Panc1 (cell line): Measurements from ENCODE around the gene THAP4. TPM values are rescaled to one million over a fixed set of nuclear protein-coding genes. Genes with fewer than 3 reads are reported as not detected.
"Not testable (repeated sequence)": the region's sequence is repeated elsewhere in the genome, so short reads cannot be mapped to it uniquely, and the experiment has no call there.

Source experiments
- ATAC-seq: fragments of 200-7000 bp; cut with Tn5 transposase; 2 replicates; pipeline ENCODE4 v1.9.1; 2020; ENCODE audit warnings: mild to moderate bottlenecking, moderate library complexity
- BruUV-seq: library from RNA; stranded (reverse); fragments of 400-500 nt; replicated peaks from 2 replicates; lab custom pipeline; 2021; lab: Mats Ljungman, UMichigan
- CTCF ChIA-PET: fragments of 300-600 bp; sonication (Branson Sonifier 250); formaldehyde crosslinking; loops from one replicate; lab custom pipeline; 2022; ENCODE audit warnings: antibody characterized with exemption; lab: Charles Lee
- POLR2A ChIA-PET: fragments of 300-600 bp; sonication (Branson Sonifier 250); formaldehyde crosslinking; loops from one replicate; lab custom pipeline; 2022; ENCODE audit warnings: antibody characterized with exemption; lab: Charles Lee
- DNase-seq: peaks from one replicate; pipeline ENCODE4 v3.0.0-alpha.2; 2010; ENCODE audit warnings: low read depth, low spot score
- H3K27ac ChIP-seq: 2 replicates; pipeline ENCODE4 v1.5.1; 2011; ENCODE audit warnings: mild to moderate bottlenecking, low read length, inconsistent platforms
- H3K27me3 ChIP-seq: fragments of 200-500 bp; sonication (Bioruptor generic); 2 replicates; pipeline ENCODE4 v1.6.0; 2014; ENCODE audit warnings: low read length, inconsistent platforms; ENCODE audit not compliant: control insufficient read depth, insufficient read depth
- H3K36me3 ChIP-seq: fragments of 200-500 bp; sonication (Bioruptor generic); 2 replicates; pipeline ENCODE4 v1.5.1; 2014; ENCODE audit warnings: inconsistent platforms, mild to moderate bottlenecking, low read length, moderate library complexity; ENCODE audit not compliant: control insufficient read depth, insufficient read depth
- H3K4me1 ChIP-seq: 2 replicates; pipeline ENCODE4 v1.5.1; 2011; ENCODE audit warnings: inconsistent platforms, mild to moderate bottlenecking, low read length, moderate library complexity; ENCODE audit not compliant: control insufficient read depth, insufficient read depth
- H3K4me3 ChIP-seq, 2 experiments: 2 replicates each; pipeline ENCODE4 v1.5.1; 2011 to 2012; ENCODE audit warnings: low read depth in 2 of 2, low read length in 2 of 2, mild to moderate bottlenecking in 2 of 2, inconsistent platforms in 1 of 2, moderate library complexity in 1 of 2
- H3K9me3 ChIP-seq: fragments of 200-500 bp; sonication (Bioruptor generic); 2 replicates; pipeline ENCODE4 v1.5.1; 2014; ENCODE audit warnings: low read depth, mild to moderate bottlenecking, inconsistent platforms, low read length, moderate library complexity; ENCODE audit not compliant: control insufficient read depth, insufficient read depth
- POLR2AphosphoS5 ChIP-seq: IDR thresholded peaks from 2 replicates; pipeline ENCODE4 v1.6.1; 2012; ENCODE audit warnings: mild to moderate bottlenecking, low read depth, low read length, moderate library complexity
- SIN3A ChIP-seq: IDR thresholded peaks from 2 replicates; pipeline ENCODE4 v1.6.1; 2012; ENCODE audit warnings: low read depth, mild to moderate bottlenecking, low read length, moderate library complexity, borderline replicate concordance; ENCODE audit not compliant: insufficient read depth
- TCF7L2 ChIP-seq: IDR thresholded peaks from 2 replicates; pipeline ENCODE4 v1.6.1; 2011; ENCODE audit warnings: mild to moderate bottlenecking, low read depth, low read length, inconsistent platforms
- in situ Hi-C: cut with HindIII; loops from 2 replicates; pipeline ENCODE4 v1.10.0; 2016; ENCODE audit warnings: low sequenced_read_pairs, low pct_unique_long_range_greater_than_20kb
- intact Hi-C: fragments of 100-400 bp; cut with micrococcal nuclease; formaldehyde crosslinking; loops from one replicate; pipeline ENCODE4 v1.10.0; 2022; ENCODE audit not compliant: unreplicated experiment
- total RNA-seq: library from RNA; stranded (reverse); gene quantifications from one replicate; pipeline ENCODE4 v1.2.1, GENCODE V29; 2021; ENCODE audit not compliant: unreplicated experiment
- TF ChIP-seq, protein P1 (sequence below): fragments of 450-650 bp; IDR thresholded peaks from 2 replicates; pipeline ENCODE4 v1.5.1; 2017; ENCODE audit warnings: mild to moderate bottlenecking
- TF ChIP-seq, protein P2 (sequence below), 2 experiments: IDR thresholded peaks; 2 replicates each; pipeline ENCODE4 v1.6.1; 2011 to 2012; ENCODE audit warnings: low read depth in 2 of 2, control low read depth in 1 of 2, low read length in 1 of 2, mild to moderate bottlenecking in 1 of 2, moderate library complexity in 1 of 2; ENCODE audit not compliant: insufficient read depth in 1 of 2

Gene THAP4
- total RNA-seq, 1 experiment from 2014 or later = 77.9 TPM

- intact Hi-C loops (no loop called here), in situ Hi-C loops (no loop called here)
- TF ChIP-seq POLR2AphosphoS5 (no peak), TCF7L2 (no peak), SIN3A (no peak)
- TF ChIP-seq, protein P1, sequence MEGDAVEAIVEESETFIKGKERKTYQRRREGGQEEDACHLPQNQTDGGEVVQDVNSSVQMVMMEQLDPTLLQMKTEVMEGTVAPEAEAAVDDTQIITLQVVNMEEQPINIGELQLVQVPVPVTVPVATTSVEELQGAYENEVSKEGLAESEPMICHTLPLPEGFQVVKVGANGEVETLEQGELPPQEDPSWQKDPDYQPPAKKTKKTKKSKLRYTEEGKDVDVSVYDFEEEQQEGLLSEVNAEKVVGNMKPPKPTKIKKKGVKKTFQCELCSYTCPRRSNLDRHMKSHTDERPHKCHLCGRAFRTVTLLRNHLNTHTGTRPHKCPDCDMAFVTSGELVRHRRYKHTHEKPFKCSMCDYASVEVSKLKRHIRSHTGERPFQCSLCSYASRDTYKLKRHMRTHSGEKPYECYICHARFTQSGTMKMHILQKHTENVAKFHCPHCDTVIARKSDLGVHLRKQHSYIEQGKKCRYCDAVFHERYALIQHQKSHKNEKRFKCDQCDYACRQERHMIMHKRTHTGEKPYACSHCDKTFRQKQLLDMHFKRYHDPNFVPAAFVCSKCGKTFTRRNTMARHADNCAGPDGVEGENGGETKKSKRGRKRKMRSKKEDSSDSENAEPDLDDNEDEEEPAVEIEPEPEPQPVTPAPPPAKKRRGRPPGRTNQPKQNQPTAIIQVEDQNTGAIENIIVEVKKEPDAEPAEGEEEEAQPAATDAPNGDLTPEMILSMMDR = no peak
- TF ChIP-seq, protein P2, sequence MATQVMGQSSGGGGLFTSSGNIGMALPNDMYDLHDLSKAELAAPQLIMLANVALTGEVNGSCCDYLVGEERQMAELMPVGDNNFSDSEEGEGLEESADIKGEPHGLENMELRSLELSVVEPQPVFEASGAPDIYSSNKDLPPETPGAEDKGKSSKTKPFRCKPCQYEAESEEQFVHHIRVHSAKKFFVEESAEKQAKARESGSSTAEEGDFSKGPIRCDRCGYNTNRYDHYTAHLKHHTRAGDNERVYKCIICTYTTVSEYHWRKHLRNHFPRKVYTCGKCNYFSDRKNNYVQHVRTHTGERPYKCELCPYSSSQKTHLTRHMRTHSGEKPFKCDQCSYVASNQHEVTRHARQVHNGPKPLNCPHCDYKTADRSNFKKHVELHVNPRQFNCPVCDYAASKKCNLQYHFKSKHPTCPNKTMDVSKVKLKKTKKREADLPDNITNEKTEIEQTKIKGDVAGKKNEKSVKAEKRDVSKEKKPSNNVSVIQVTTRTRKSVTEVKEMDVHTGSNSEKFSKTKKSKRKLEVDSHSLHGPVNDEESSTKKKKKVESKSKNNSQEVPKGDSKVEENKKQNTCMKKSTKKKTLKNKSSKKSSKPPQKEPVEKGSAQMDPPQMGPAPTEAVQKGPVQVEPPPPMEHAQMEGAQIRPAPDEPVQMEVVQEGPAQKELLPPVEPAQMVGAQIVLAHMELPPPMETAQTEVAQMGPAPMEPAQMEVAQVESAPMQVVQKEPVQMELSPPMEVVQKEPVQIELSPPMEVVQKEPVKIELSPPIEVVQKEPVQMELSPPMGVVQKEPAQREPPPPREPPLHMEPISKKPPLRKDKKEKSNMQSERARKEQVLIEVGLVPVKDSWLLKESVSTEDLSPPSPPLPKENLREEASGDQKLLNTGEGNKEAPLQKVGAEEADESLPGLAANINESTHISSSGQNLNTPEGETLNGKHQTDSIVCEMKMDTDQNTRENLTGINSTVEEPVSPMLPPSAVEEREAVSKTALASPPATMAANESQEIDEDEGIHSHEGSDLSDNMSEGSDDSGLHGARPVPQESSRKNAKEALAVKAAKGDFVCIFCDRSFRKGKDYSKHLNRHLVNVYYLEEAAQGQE (IDR thresholded peaks at IDR 0.05; ENCODE audit: insufficient read depth in 1 of 2, low read depth in 2 of 2, low read length in 1 of 2) = no peak
- POLR2A ChIA-PET = no interaction called here
- BruUV-seq = no TSS peak
- Histone ChIP-seq H3K27me3 (no peaks in the 10 kb centered on the region), H3K4me1 (no peaks in the 10 kb centered on the region), H3K36me3 (no peaks in the 10 kb centered on the region), H3K4me3 (no peak overlapping the region), H3K9me3 (peaks cover 3% of the 10 kb centered on the region; the same call in 1 of the 2 replicates), H3K27ac (no peak overlapping the region)
- DNase-seq = no peak
- no peak for ATAC-seq
- CTCF ChIA-PET = no interaction called here
Measured at GRCh38 chr2:241593271-241593670, 43.7 kb downstream of the THAP4 start.

DNA sequence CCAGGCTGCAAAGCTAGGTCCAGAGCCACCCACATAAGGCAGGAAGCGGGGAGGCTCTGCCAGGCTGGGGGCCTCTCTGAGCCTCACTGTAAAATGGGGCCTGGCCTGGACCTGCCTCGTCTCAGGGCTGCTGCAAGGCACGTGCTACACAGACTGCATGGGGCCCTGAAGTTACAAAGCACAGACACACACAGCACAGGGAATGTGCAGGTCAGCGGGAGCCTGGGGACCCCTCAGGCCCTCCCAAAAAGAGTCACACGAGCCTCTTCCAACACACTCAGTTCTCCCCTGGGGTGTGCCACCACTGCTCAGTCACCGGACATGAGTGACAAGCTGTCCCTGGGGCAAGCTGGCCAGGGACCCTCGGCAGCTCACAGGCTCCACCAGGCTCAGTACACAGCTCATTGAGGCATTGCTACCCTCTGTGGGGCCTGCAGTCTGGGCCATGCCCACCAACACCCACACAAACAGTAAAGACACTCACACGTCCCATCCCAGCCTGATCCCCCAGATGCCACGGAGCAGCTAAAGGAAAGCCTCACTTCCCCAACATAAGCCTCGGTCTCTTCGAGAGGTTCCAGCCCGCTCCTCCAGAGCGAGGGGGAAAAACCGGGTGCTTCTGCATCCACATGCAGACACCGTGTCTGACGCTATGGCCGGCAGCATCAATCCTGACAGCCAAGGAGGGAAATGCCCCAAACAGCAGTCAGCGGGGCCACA is 44.7 kb downstream of the THAP4 start:
- no peak overlapping the region for H3K4me3 ChIP-seq
- in situ Hi-C loops = no loop called here
- no peak overlapping the region for H3K27ac ChIP-seq
- H3K36me3 ChIP-seq = no peaks in the 10 kb centered on the region
- no peaks in the 10 kb centered on the region for H3K4me1 ChIP-seq
- ChIA-PET CTCF (no interaction called here), POLR2A (interaction anchor here (0.6 kb wide), 1 partner anchor 38 kb away, joined by 4 read pairs; no protein-coding TSS in a partner anchor)
- no peak for ATAC-seq
- no peaks in the 10 kb centered on the region for H3K27me3 ChIP-seq
- TF ChIP-seq TCF7L2 = no peak
- peaks cover 10% of the 10 kb centered on the region; the same call in 1 of the 2 replicates for H3K9me3 ChIP-seq
- no TSS peak for BruUV-seq
- no peak for DNase-seq
- intact Hi-C loops = no loop called here

DNA sequence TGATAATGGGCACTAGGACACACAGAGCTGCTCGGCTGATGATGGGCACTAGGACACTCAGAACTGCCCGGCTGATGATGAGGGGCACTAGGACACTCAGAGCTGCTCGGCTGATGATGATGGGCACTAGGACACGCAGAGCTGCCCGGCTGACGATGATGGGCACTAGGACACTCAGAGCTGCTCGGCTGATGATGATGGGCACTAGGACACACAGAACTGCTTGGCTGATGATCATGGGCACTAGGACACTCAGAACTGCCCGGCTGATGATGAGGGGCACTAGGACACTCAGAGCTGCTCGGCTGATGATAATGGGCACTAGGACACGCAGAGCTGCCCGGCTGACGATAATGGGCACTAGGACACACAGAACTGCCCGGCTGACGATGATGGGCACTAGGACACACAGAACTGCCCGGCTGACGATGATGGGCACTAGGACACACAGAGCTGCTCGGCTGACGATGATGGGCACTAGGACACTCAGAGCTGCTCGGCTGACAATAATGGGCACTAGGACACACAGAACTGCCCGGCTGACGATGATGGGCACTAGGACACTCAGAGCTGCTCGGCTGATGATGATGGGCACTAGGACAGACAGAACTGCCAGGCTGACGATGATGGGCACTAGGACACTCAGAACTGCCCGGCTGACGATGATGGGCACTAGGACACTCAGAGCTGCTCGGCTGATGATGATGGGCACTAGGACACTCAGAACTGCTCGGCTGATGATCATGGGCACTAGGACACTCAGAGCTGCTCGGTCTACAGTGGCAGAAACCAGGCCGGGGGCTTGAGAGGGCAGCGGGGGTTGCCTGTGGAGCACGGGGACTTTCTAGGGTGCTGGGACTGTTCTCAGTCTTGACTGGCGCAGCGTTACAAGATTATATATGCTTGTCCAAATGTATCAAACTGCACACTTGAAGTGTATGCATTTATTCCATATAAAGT is 46.2 kb downstream of the THAP4 start:
- POLR2A ChIA-PET, CTCF ChIA-PET: not testable (repeated sequence)

DNA sequence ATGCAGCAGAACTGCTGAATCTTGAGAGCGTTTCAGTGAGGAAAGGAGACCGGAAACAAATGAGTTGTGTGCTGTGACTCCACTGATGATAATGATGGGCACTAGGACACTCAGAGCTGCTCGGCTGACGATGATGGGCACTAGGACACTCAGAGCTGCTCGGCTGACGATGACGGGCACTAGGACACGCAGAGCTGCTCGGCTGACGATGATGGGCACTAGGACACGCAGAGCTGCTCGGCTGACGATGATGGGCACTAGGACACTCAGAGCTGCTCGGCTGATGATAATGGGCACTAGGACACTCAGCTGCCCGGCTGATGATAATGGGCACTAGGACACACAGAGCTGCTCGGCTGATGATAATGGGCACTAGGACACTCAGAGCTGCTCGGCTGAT is 47.1 kb downstream of the THAP4 start:
- H3K36me3 ChIP-seq, ATAC-seq, H3K4me3 ChIP-seq, H3K27ac ChIP-seq, H3K4me1 ChIP-seq, H3K27me3 ChIP-seq, DNase-seq, BruUV-seq, intact Hi-C loops, in situ Hi-C loops: not testable (repeated sequence)
- POLR2A ChIA-PET = interaction anchor here (0.6 kb wide), 1 partner anchor 8 kb away, joined by 3 read pairs; no protein-coding TSS in a partner anchor
- CTCF ChIA-PET = interaction anchor here (0.7 kb wide), 1 partner anchor 73 kb away, joined by 4 read pairs; no protein-coding TSS in a partner anchor
- H3K9me3 ChIP-seq = peaks cover 26% of the 10 kb centered on the region

More for the DNA sequence above, 46.2 kb downstream of the THAP4 start:
- ATAC-seq, DNase-seq, H3K27me3 ChIP-seq, in situ Hi-C loops, H3K4me3 ChIP-seq, BruUV-seq, H3K36me3 ChIP-seq, H3K4me1 ChIP-seq, H3K27ac ChIP-seq, intact Hi-C loops: not testable (repeated sequence)
- peaks cover 23% of the 10 kb centered on the region for H3K9me3 ChIP-seq
